H9 (cell line): ENCODE results near the gene TUT4. TPM values are rescaled to one million over a fixed set of nuclear protein-coding genes. Genes with fewer than 3 reads are reported as not detected.

Source experiments
- DNase-seq: peaks from one replicate; pipeline ENCODE4 v3.0.0-alpha.2; 2017
- H2AFZ ChIP-seq: one replicate; pipeline ENCODE4 v1.6.1; 2013; ENCODE audit warnings: mild to moderate bottlenecking, low read length, control low read depth, moderate library complexity
- H2AK5ac ChIP-seq: 2 replicates; pipeline ENCODE4 v1.6.1; 2013; ENCODE audit warnings: low read length, control low read depth, mixed read lengths; ENCODE audit not compliant: insufficient read length
- H2BK120ac ChIP-seq: one replicate; pipeline ENCODE4 v1.6.1; 2013; ENCODE audit warnings: low read depth, mild to moderate bottlenecking, low read length, control low read depth, inconsistent platforms; ENCODE audit not compliant: poor library complexity, severe bottlenecking
- H2BK12ac ChIP-seq: 2 replicates; pipeline ENCODE4 v1.6.1; 2013; ENCODE audit warnings: low read length, control low read depth, mixed read lengths, low read depth; ENCODE audit not compliant: insufficient read length
- H2BK15ac ChIP-seq: 2 replicates; pipeline ENCODE4 v1.6.1; 2013; ENCODE audit warnings: low read depth, low read length, control low read depth
- H2BK20ac ChIP-seq: one replicate; pipeline ENCODE4 v1.6.1; 2013; ENCODE audit warnings: low read depth, mild to moderate bottlenecking, low read length, control low read depth, inconsistent platforms; ENCODE audit not compliant: poor library complexity, severe bottlenecking
- H2BK5ac ChIP-seq: 2 replicates; pipeline ENCODE4 v1.6.1; 2013; ENCODE audit warnings: low read length, control low read depth, mixed read lengths; ENCODE audit not compliant: insufficient read length
- H3K14ac ChIP-seq: 2 replicates; pipeline ENCODE4 v1.6.1; 2013; ENCODE audit warnings: low read length, control low read depth; ENCODE audit not compliant: insufficient read depth
- H3K18ac ChIP-seq: 2 replicates; pipeline ENCODE4 v1.6.1; 2013; ENCODE audit warnings: low read depth, mild to moderate bottlenecking, mixed read lengths, low read length, control low read depth; ENCODE audit not compliant: insufficient read length
- H3K23ac ChIP-seq: 2 replicates; pipeline ENCODE4 v1.6.1; 2013; ENCODE audit warnings: low read length, control low read depth, mixed read lengths, low read depth; ENCODE audit not compliant: insufficient read length
- H3K23me2 ChIP-seq: 2 replicates; pipeline ENCODE4 v1.6.1; 2013; ENCODE audit warnings: low read depth, mild to moderate bottlenecking, mixed read lengths, low read length, control low read depth; ENCODE audit not compliant: insufficient read length, poor library complexity, severe bottlenecking
- H3K27ac ChIP-seq: 2 replicates; pipeline ENCODE4 v1.5.1; 2013; ENCODE audit warnings: low read length, control low read depth, mixed read lengths, low read depth; ENCODE audit not compliant: insufficient read length
- H3K27me3 ChIP-seq: 2 replicates; pipeline ENCODE4 v1.6.1; 2013; ENCODE audit warnings: low read length, control low read depth, inconsistent platforms; ENCODE audit not compliant: insufficient read depth
- H3K4ac ChIP-seq: 2 replicates; pipeline ENCODE4 v1.6.1; 2013; ENCODE audit warnings: low read depth, mild to moderate bottlenecking, control low read depth, inconsistent platforms, low read length, moderate library complexity
- H3K4me1 ChIP-seq: 2 replicates; pipeline ENCODE4 v1.6.1; 2013; ENCODE audit warnings: low read length, control low read depth, inconsistent platforms; ENCODE audit not compliant: insufficient read depth
- H3K4me2 ChIP-seq: 2 replicates; pipeline ENCODE4 v1.6.1; 2013; ENCODE audit warnings: low read length, control low read depth, mixed read lengths; ENCODE audit not compliant: insufficient read length, insufficient read depth
- H3K56ac ChIP-seq: 2 replicates; pipeline ENCODE4 v1.6.1; 2013; ENCODE audit warnings: low read depth, mild to moderate bottlenecking, mixed read lengths, low read length, control low read depth; ENCODE audit not compliant: insufficient read length
- H3K79me1 ChIP-seq: 2 replicates; pipeline ENCODE4 v1.6.1; 2013; ENCODE audit warnings: low read depth, mild to moderate bottlenecking, moderate library complexity, low read length, control low read depth, inconsistent platforms; ENCODE audit not compliant: insufficient read depth, poor library complexity, severe bottlenecking
- H3K79me2 ChIP-seq: 2 replicates; pipeline ENCODE4 v1.6.1; 2013; ENCODE audit warnings: low read length, control low read depth, inconsistent platforms; ENCODE audit not compliant: insufficient read depth
- H3K9ac ChIP-seq: 2 replicates; pipeline ENCODE4 v1.6.1; 2013; ENCODE audit warnings: low read length, control low read depth, mixed read lengths; ENCODE audit not compliant: insufficient read length; ENCODE audit errors: extremely low read depth
- H3K9me3 ChIP-seq: one replicate; pipeline ENCODE4 v1.6.1; 2013; ENCODE audit warnings: low read depth, low read length, inconsistent platforms; ENCODE audit not compliant: control insufficient read depth
- H3T11ph ChIP-seq: one replicate; pipeline ENCODE4 v1.6.1; 2013; ENCODE audit warnings: mild to moderate bottlenecking, low read length, control low read depth, inconsistent platforms
- H4K20me1 ChIP-seq: one replicate; pipeline ENCODE4 v1.6.1; 2013; ENCODE audit not compliant: control insufficient read depth, insufficient read length, insufficient read depth
- H4K5ac ChIP-seq: 2 replicates; pipeline ENCODE4 v1.6.1; 2013; ENCODE audit warnings: low read depth, mild to moderate bottlenecking, mixed read lengths, low read length, control low read depth; ENCODE audit not compliant: insufficient read length
- H4K8ac ChIP-seq: replicated peaks from 2 replicates; pipeline ENCODE4 v1.6.1; 2013; ENCODE audit warnings: low read length, control low read depth, mixed read lengths, low read depth; ENCODE audit not compliant: insufficient read length
- H4K91ac ChIP-seq: 2 replicates; pipeline ENCODE4 v1.6.1; 2013; ENCODE audit warnings: low read depth, mild to moderate bottlenecking, moderate library complexity, mixed read lengths, low read length, control low read depth; ENCODE audit not compliant: insufficient read length
- H3K27ac Mint-ChIP-seq, 3 experiments: 2 replicates in 2 of 3; 3 replicates in 1 of 3; pipeline ENCODE4 v1.8.0; 2020 to 2021; ENCODE audit warnings: mixed read lengths in 3 of 3, mild to moderate bottlenecking in 1 of 3, moderate library complexity in 1 of 3
- H3K27me3 Mint-ChIP-seq: 2 replicates; pipeline ENCODE4 v1.8.0; 2021; ENCODE audit warnings: low read depth, mild to moderate bottlenecking, moderate library complexity, mixed read lengths
- H3K36me3 Mint-ChIP-seq, 3 experiments: 2 replicates in 2 of 3; 3 replicates in 1 of 3; pipeline ENCODE4 v1.8.0; 2020 to 2021; ENCODE audit warnings: low read depth in 3 of 3, mixed read lengths in 3 of 3; ENCODE audit not compliant: insufficient read depth in 1 of 3
- H3K4me1 Mint-ChIP-seq, 2 experiments: 2 replicates each; pipeline ENCODE4 v1.8.0; 2020; ENCODE audit warnings: mixed read lengths in 2 of 2
- H3K4me3 Mint-ChIP-seq, 2 experiments: 2 replicates in 1 of 2; 3 replicates in 1 of 2; pipeline ENCODE4 v1.8.0; 2020 to 2021; ENCODE audit warnings: mild to moderate bottlenecking in 2 of 2, mixed read lengths in 2 of 2, moderate library complexity in 1 of 2
- H3K9me3 Mint-ChIP-seq, 2 experiments: 2 replicates in 1 of 2; 3 replicates in 1 of 2; pipeline ENCODE4 v1.8.0; 2020; ENCODE audit warnings: mild to moderate bottlenecking in 2 of 2, mixed read lengths in 2 of 2, moderate library complexity in 1 of 2
- CTCF ChIP-seq: fragments of 200-600 bp; sonication (generic); conservative IDR thresholded peaks from 3 replicates; pipeline ENCODE4 v1.8.0; 2021; ENCODE audit warnings: antibody characterized with exemption, mild to moderate bottlenecking
- WGBS: extraction: QIAGEN DNeasy Blood & Tissue Kit; methylation state at CpG from one replicate; pipeline ENCODE4 v1.1.7; 2013; ENCODE audit warnings: missing lambda C conversion rate, low lambda C conversion rate, mixed read lengths; ENCODE audit not compliant: insufficient read length; ENCODE audit errors: extremely low coverage; 5-methylcytosine and 5-hydroxymethylcytosine counted together
- total RNA-seq: library from RNA; stranded (reverse); gene quantifications from 2 replicates; pipeline ENCODE4 v1.2.1, GENCODE V29; 2021

Gene TUT4
- total RNA-seq, 1 experiment from 2014 or later = 59.3 TPM

GRCh38 chr1:52506920-52507546 is 45.9 kb downstream of the TUT4 start:
- H3K27ac ChIP-seq = no peak overlapping the region
- no peak for TF ChIP-seq CTCF
- no peaks in the 10 kb centered on the region for H4K20me1 ChIP-seq
- H3K9me3 ChIP-seq = no peaks in the 10 kb centered on the region
- Mint-ChIP-seq H3K9me3 (no peaks in the 10 kb centered on the region), H3K4me1 (0 out of 4 replicates have a peak, but pooled peaks cover 0 to 4% of the 10 kb centered on the region in 2 experiments), H3K4me3 (no peak overlapping the region), H3K27ac (no peak overlapping the region; a peak in 1 of 7 replicates), H3K36me3 (peaks cover 0 to 22% (median 11%) of the 10 kb centered on the region in 3 experiments; a peak in 4 of 7 replicates), H3K27me3 (no peaks in the 10 kb centered on the region)
- H3K56ac ChIP-seq = no peak overlapping the region
- DNase-seq = no peak
- H2BK20ac ChIP-seq = no peak overlapping the region
- H4K8ac ChIP-seq = no peak overlapping the region
- H3K14ac ChIP-seq = no peak overlapping the region
- WGBS = no CpG with 5 or more reads among the region's 3 CpGs
- no peak overlapping the region for H2BK120ac ChIP-seq
- H3K27me3 ChIP-seq = no peaks in the 10 kb centered on the region
- H3K4me1 ChIP-seq = 0 out of 2 replicates have a peak, but pooled peaks cover 3% of the 10 kb centered on the region
- no peak overlapping the region for H2BK5ac ChIP-seq
- no peak overlapping the region for H2AK5ac ChIP-seq
- H3K23ac ChIP-seq = no peak overlapping the region
- no peaks in the 10 kb centered on the region for H3K79me1 ChIP-seq
- no peak overlapping the region for H4K91ac ChIP-seq
- no peak overlapping the region for H2AFZ ChIP-seq
- H3K23me2 ChIP-seq = no peaks in the 10 kb centered on the region
- H4K5ac ChIP-seq = no peak overlapping the region
- no peak overlapping the region for H3K9ac ChIP-seq
- no peak overlapping the region for H3K4ac ChIP-seq
- H3K79me2 ChIP-seq = no peaks in the 10 kb centered on the region
- no peak overlapping the region for H2BK15ac ChIP-seq
- no peak overlapping the region for H3T11ph ChIP-seq
- no peak overlapping the region for H3K4me2 ChIP-seq
- H2BK12ac ChIP-seq = no peak overlapping the region
- no peak overlapping the region for H3K18ac ChIP-seq
